Subcutaneous abdominal adipose tissue (tissue), 5 donors: Measurements from ENCODE around the gene SH3D21.

Experiments used
- H3K27ac ChIP-seq: one replicate; pipeline ENCODE4 v1.7.0; 2013; ENCODE audit warnings: low read depth, mild to moderate bottlenecking, inconsistent platforms, low read length, moderate library complexity
- H3K27me3 ChIP-seq, 5 donors: one replicate each; pipeline ENCODE4 v1.7.0; 2013; ENCODE audit warnings: low read length in 5 of 5, inconsistent platforms in 1 of 5; ENCODE audit not compliant: control insufficient read depth in 5 of 5, insufficient read depth in 4 of 5
- H3K36me3 ChIP-seq, 5 donors: one replicate each; pipeline ENCODE4 v1.7.0; 2013; ENCODE audit warnings: low read length in 5 of 5; ENCODE audit not compliant: control insufficient read depth in 5 of 5, insufficient read depth in 5 of 5
- H3K4me1 ChIP-seq, 5 donors: one replicate each; pipeline ENCODE4 v1.7.0; 2013; ENCODE audit warnings: low read length in 5 of 5, mild to moderate bottlenecking in 3 of 5, moderate library complexity in 1 of 5; ENCODE audit not compliant: control insufficient read depth in 5 of 5, insufficient read depth in 5 of 5
- H3K4me3 ChIP-seq, 5 donors: one replicate each; pipeline ENCODE4 v1.7.0; 2013; ENCODE audit warnings: low read length in 5 of 5, low read depth in 1 of 5
- H3K9ac ChIP-seq, 5 donors: one replicate each; pipeline ENCODE4 v1.7.0; 2013; ENCODE audit warnings: low read length in 5 of 5, mild to moderate bottlenecking in 4 of 5, moderate library complexity in 3 of 5
- H3K9me3 ChIP-seq, 5 donors: one replicate each; pipeline ENCODE4 v1.7.0; 2013; ENCODE audit warnings: low read length in 5 of 5; ENCODE audit not compliant: control insufficient read depth in 5 of 5
- donor health status: healthy.
- donor health status: healthy.
- donor health status: healthy.
- donor health status: healthy.
- donor health status: healthy.

The SH3D21 gene

DNA sequence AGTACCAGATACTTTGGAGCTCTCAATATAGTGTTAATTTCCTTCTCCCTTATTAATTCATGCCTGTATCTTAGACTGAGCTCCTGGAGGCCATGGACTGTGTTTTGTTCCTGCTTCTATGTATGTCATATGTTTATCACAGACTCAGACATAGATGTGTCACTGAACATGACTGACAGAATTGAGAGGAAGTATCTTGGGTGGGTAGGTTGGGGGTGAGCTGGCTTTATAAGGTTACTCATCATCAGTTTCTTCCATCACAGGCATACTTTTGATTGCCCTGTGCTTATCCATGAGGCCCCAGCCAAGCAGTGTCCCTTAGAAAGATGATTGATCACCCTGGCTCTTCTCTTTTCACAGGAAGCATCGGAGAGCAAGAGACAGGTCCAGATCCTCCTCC is 5.6 kb upstream of the SH3D21 start:
- H3K36me3 ChIP-seq, result peaks cover 20 to 82% (median 70%) of the 10 kb centered on the region in 5 donors
- H3K4me3 ChIP-seq, result no peak overlapping the region
- peak overlapping the region; percentile 92 for H3K27ac ChIP-seq
- peak overlapping the region in 4 of 5 donors; percentile 25 to 35 (median 33) for H3K9ac ChIP-seq
- H3K4me1 ChIP-seq, result peaks cover 6 to 26% (median 10%) of the 10 kb centered on the region in 5 donors
- no peaks in the 10 kb centered on the region for H3K27me3 ChIP-seq
- no peaks in the 10 kb centered on the region for H3K9me3 ChIP-seq

DNA sequence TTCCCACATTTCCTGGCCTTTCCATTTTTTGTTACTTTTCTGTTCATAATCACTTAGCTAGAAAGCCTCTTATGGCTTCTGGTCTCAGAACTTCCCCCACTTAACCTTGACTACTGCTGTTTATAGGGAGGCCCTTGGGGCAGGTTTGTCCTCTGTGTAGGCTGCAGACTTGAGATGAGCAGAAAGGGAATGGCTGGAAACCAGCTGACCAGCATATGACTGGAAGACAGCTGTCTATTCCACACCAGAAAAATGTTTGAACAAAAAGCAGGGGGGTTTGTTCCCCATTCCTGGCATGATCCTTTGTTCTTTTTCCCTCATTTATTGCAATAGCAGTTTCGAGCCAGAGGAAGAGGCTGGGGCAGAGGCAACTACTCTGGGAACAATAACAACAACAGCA is 4.9 kb upstream of the SH3D21 start:
- peak overlapping the region in 3 of 5 donors; percentile 19 to 38 (median 25) for H3K9ac ChIP-seq
- H3K27me3 ChIP-seq, result no peaks in the 10 kb centered on the region
- H3K4me3 ChIP-seq, result no peak overlapping the region
- no peaks in the 10 kb centered on the region for H3K9me3 ChIP-seq
- peak overlapping the region; percentile 92 for H3K27ac ChIP-seq
- peaks cover 6 to 33% (median 14%) of the 10 kb centered on the region in 5 donors for H3K4me1 ChIP-seq
- H3K36me3 ChIP-seq, result peaks cover 19 to 78% (median 66%) of the 10 kb centered on the region in 5 donors

DNA sequence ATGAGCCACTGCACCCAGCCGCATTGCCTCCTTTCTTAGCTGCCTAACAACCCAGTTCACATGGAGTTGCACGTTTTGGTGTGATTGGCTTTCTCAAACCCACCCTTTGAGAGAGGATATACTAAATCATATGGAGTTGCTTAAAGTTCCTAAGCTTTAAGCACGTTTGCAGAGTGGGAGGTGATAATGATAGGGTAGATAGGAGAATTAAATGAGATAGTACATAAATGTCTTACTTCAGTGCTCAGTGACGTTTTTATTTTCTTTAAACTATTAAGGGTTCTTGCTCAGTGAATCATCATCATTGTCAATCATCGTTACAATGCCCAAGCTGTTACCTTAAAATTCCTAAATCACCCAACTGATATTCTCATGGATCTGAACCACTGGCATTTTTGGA is 2.9 kb upstream of the SH3D21 start:
- H3K4me3 ChIP-seq, result no peak overlapping the region
- peaks cover 8 to 45% (median 23%) of the 10 kb centered on the region in 5 donors for H3K4me1 ChIP-seq
- H3K27ac ChIP-seq, result no peak overlapping the region
- H3K27me3 ChIP-seq, result no peaks in the 10 kb centered on the region
- H3K9me3 ChIP-seq, result no peaks in the 10 kb centered on the region
- no peak overlapping the region for H3K9ac ChIP-seq
- peaks cover 9 to 61% (median 50%) of the 10 kb centered on the region in 5 donors for H3K36me3 ChIP-seq

DNA sequence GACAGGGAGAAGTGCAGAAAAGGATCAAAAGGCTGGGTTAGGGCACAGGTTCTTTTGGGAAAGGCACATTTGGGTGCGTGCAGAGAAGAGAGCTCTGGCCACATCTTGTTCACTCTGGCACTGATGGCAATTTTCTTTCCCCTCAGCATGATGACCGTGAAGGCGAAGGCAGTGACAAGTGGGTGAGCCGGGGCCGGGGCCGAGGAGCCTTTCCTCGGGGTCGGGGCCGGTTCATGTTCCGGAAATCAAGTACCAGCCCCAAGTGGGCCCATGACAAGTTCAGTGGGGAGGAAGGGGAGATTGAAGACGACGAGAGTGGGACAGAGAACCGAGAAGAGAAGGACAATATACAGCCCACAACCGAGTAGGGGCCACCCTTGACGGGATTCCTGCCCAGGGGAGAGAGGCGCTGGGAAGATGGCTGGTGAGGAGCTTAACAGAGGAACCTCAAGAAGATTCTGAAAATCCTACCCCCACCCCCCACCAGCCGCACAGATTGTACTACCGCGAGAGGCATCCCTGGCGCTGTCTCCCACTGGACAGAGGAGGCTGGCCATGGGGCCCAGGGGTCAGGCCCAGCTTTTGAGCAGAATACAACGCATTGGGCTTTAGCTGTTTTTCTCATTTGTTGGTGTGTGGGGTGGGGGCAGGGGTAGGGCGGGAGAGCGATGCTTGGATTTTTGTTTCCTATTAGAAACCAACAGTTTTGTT is 2.4 kb upstream of the SH3D21 start:
- Histone ChIP-seq H3K4me1 (peaks cover 8 to 45% (median 23%) of the 10 kb centered on the region in 5 donors), H3K27me3 (no peaks in the 10 kb centered on the region), H3K27ac (no peak overlapping the region), H3K4me3 (no peak overlapping the region), H3K9me3 (no peaks in the 10 kb centered on the region), H3K9ac (no peak overlapping the region), H3K36me3 (peaks cover 9 to 55% (median 45%) of the 10 kb centered on the region in 5 donors)

DNA sequence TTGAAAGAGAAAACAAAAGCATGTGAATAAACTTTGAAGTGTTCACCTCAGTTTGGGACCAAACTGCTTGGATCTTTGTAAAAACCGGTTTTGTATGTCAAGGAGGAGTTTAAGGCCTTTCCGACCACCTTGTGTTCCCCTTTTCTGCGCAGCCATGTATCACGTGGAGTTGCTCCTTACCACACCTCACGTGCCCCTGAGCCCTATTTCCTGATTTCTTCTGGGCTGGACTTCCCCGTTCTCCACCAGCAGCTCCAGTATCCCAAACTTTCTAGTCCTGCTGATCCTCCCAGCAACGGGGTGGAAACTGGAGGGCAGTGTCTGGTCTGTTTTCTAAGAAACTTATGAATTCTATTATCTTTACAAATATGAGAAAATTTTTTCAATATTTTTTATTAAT is 1.6 kb upstream of the SH3D21 start:
- Histone ChIP-seq H3K27ac (no peak overlapping the region), H3K4me1 (peaks cover 8 to 43% (median 23%) of the 10 kb centered on the region in 5 donors), H3K27me3 (no peaks in the 10 kb centered on the region), H3K36me3 (peaks cover 9 to 50% (median 43%) of the 10 kb centered on the region in 5 donors), H3K4me3 (no peak overlapping the region), H3K9me3 (no peaks in the 10 kb centered on the region), H3K9ac (no peak overlapping the region)

DNA sequence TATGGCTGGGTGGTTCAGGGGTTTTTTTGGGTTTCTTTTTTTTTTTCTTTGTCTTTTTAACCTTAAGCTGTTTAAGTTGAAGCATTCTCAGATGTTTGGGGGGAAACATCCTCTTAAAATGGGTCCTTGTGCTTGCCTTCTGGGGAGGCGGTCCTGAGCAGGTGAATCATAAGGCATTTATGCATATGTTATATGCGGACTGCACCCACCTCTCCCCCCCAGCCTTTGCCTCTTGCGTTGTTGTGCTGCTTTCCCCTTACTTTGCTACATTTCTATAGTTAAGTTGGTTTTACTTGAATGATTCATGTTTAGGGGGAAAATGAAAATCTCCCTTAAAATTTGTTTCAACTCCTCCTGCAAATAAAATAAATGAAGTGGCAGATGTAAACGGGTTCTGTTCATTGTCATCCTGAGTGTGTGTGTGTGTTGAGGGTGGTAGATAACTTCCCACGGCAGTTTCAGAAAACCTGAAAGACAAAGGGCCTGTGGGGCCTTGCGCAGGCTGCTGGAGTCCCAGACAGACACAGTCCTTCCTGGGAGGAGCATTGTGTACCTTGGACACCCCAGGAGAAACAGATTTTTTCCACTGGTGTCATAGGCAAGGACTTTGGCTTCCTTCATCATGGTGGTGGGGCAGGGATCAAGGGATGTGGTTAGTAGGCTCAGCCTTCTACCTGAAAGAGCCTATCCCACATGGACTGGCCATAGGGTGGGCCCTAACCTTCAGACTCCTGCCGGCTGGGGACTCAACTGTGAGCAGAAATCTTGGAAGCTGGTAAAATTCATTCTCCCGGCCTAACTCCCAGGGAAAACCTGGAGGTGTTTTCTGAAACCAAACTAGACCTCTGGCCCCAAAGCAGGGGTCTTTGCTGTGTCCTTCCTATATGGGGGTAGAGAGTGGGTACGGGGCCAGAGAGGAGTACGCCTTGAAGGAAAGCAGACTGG is 926 bp upstream of the SH3D21 start:
- H3K4me3 ChIP-seq, result no peak overlapping the region
- no peaks in the 10 kb centered on the region for H3K27me3 ChIP-seq
- no peaks in the 10 kb centered on the region for H3K9me3 ChIP-seq
- H3K4me1 ChIP-seq, result peaks cover 2 to 36% (median 20%) of the 10 kb centered on the region in 5 donors
- H3K36me3 ChIP-seq, result peaks cover 9 to 47% (median 40%) of the 10 kb centered on the region in 5 donors
- peak overlapping the region; percentile 40 for H3K27ac ChIP-seq
- H3K9ac ChIP-seq, result no peak overlapping the region

DNA sequence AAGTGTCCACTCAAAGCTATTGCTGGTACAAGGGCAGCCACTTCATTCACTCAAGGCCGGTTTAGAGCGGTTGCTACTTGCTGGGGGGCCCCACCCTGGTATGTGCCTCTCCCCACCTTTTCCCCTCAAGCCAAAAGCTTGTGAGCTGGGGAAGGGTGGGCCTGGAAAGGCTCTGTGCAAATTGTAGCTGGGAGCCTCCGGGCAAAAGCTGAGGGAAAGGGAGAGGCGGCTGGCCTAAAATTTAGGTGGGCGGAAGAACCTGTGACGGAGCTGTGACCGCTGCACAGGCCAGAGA is 306 bp upstream of the SH3D21 start:
- peaks cover 9 to 40% (median 35%) of the 10 kb centered on the region in 5 donors for H3K36me3 ChIP-seq
- peaks cover 2 to 31% (median 16%) of the 10 kb centered on the region in 5 donors for H3K4me1 ChIP-seq
- no peaks in the 10 kb centered on the region for H3K27me3 ChIP-seq
- H3K4me3 ChIP-seq, result peak overlapping the region in 2 of 5 donors; percentile 68 to 75
- peak overlapping the region in 2 of 5 donors; percentile 43 to 73 for H3K9ac ChIP-seq
- no peaks in the 10 kb centered on the region for H3K9me3 ChIP-seq
- H3K27ac ChIP-seq, result peak overlapping the region; percentile 40

DNA sequence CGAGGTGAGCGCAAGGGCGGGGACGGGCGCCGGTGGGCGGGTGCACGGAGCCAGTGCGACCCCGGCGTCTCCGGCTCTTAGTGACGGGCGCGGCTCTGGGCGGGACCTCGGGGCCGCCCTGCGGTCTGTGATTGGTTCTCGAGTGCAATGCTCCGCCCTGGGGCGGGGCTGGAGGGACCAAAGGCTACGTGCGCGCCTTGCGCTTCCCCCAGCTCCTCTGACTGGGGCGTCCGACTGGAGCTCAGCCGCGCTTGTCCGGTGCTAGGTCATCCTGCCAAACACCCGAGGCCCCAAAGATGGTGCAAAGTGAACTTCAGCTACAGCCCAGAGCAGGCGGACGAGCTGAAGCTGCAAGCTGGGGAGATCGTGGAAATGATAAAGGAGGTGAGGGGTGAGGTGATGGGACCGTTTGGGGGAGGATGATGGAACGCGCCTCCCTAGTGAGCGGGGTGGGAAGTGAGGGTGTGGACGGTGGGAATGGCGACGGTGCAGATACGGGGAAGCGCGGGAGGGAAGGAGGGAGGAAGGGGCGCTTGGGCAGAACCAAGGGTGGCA is 811 bp downstream of the SH3D21 start:
- Histone ChIP-seq H3K4me3 (peak overlapping the region; percentile 68 to 75 (median 73)), H3K27me3 (no peaks in the 10 kb centered on the region), H3K27ac (peak overlapping the region; percentile 40), H3K9ac (peak overlapping the region in 4 of 5 donors; percentile 54 to 73 (median 56)), H3K4me1 (peaks cover 2 to 22% (median 16%) of the 10 kb centered on the region in 5 donors), H3K9me3 (no peaks in the 10 kb centered on the region), H3K36me3 (peaks cover 0 to 29% (median 24%) of the 10 kb centered on the region in 5 donors)

DNA sequence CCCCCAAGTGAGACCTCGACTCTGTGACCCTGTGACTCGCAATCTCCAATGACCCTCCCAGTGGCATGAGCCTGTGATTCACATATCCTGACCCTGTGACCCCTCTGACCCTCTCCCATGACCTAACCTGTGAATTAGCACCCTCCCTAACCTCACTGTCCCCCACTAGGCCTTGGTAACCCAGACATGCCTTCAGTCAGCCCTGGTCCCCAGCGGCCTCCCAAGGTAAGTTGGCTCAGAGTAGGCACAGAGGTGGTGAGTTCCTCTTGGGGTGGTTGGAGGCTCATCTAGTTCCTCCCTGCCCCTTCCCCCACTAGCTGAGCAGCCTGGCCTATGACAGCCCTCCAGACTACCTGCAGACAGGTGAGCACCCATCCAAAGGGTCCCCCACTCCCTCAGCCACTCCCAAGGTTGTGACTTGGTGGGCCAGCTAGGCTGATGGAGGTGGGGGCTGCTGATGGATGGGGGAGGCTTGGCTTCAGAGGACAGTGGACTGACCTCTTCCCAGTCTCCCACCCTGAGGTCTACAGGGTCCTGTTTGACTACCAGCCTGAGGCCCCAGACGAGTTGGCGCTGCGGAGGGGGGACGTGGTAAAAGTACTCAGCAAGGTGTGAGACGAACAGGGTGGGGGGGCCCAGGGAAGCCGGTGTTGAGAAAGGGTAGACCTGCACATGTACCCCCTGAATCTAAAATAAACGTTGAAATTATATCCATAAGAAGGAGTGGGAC is 1.6 kb downstream of the SH3D21 start:
- Histone ChIP-seq H3K9me3 (no peaks in the 10 kb centered on the region), H3K36me3 (peaks cover 0 to 21% (median 16%) of the 10 kb centered on the region in 5 donors), H3K4me3 (peak overlapping the region in 3 of 5 donors; percentile 73 to 75 (median 74)), H3K27me3 (no peaks in the 10 kb centered on the region), H3K27ac (no peak overlapping the region), H3K9ac (peak overlapping the region in 1 of 5 donors; percentile 54), H3K4me1 (peaks cover 2 to 22% (median 16%) of the 10 kb centered on the region in 5 donors)
